Activated effector memory CD4-positive, alpha-beta T cell treated with Interleukin-2 at 50 U/mL for 16 hours (primary cell): ENCODE data around the gene GET4.

Experiments used
- DNase-seq: peaks from one replicate; pipeline ENCODE4 v3.0.0-alpha.2; 2020

Gene GET4

GRCh38 chr7:888081-889024 is 12.0 kb downstream of the GET4 start:
- no peak for DNase-seq

GRCh38 chr7:889025-889390 is 12.7 kb downstream of the GET4 start:
- no peak for DNase-seq

- DNase-seq = no peak
These were observed 13.0 kb downstream of the GET4 start for GRCh38 chr7:889391-889790.

DNA sequence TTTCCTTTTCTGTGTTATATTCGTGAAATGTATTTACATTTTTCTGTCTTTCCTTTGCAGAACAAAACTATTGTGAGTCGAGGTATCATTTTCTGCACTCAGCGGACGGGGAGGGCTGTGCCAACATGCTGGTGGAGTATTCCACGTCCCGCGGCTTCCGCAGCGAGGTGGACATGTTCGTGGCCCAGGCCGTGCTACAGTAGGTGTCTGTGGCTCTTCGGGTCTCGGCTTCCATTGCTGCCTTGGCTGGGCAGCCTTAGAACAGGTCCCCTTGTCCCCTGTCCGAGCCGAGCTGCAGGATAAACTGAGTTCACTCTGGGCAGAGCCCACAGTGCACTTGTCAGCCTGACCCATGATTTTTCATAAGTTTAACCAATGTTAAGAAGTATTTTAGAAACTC is 14.5 kb downstream of the GET4 start:
- DNase-seq = no peak

DNA sequence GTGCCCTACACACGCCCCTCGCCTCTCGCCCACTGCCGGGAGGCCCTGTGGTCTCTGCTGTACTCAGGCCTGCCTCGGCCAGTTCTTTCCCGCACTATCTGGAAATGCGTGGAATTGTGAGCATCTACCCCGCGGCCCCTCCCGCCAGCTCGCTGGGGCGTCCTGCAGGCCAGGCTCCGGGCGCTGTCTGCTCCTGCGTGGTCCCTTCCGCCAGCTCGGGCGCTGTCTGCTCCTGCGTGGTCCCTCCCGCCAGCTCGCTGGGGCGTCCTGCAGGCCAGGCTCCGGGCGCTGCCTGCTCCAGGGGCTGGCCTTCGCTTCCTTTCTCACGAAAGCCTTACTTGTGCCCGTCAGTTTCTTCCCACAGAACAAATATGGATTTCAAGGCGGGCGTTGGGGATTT is 14.9 kb downstream of the GET4 start:
- no peak for DNase-seq

DNA sequence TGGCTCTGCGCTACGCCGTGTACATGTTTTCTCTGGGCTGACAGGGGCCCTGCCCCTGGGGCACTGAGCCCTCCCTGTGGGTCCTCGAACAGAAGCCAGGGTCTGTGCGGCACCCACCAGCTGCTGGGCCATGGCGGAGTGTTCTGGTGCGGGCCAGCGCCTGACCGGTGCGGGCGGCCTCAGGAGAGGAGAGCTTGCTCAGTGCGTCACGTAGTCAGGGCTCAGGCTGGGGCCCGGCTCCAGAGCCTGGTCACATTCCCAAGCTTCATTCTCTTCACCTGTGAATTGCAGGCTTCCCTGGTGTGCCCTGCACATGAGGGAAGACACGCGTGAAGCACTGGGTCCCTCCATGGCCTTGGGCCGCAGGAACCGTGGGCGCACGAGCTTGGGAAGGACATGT is 15.5 kb downstream of the GET4 start:
- no peak for DNase-seq

DNA sequence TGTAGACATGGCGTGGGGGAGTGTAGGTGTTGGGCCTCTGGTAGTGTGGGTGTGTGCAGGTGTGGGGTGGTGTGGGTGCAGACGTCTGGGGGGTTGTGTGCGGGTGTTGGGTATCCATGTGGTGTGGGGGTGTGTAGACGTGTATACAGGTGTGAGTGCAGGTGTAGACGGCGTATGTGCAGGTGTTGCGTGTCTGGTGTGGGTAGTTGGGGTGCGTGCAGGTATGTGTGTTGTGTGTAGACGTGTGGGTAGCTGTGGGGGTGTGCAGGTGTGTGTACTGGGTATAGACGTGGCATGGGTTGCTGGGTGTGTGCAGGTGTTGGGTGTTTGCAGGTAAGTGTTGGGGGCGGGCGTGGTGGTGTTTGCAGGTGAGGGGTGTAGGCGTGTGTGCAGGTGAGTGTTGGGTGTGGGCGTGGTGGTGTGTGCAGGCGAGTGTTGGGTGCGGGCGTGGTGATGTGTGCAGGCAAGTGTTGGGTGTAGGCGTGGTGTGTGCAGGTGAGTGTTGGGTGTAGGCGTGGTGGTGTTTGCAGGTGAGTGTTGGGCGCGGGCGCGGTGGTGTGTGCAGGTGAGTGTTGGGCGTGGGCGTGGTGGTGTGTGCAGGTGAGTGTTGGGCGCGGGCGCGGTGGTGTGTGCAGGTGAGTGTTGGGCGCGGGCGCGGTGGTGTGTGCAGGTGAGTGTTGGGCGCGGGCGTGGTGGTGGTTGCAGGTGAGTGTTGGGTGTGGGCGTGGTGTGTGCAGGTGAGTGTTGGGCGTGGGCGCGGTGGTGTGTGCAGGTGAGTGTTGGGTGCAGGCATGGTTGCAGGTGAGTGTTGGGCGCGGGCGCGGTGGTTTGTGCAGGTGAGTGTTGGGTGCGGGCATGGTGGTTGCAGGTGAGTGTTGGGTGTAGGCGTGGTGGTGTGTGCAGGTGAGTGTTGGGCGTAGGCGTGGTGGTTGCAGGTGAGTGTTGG is 16.6 kb downstream of the GET4 start:
- no peak for DNase-seq

- no peak for DNase-seq
These were observed 17.3 kb downstream of the GET4 start for GRCh38 chr7:893686-894085.

- DNase-seq = no peak
These were observed 18.0 kb downstream of the GET4 start for GRCh38 chr7:894164-894867.

DNA sequence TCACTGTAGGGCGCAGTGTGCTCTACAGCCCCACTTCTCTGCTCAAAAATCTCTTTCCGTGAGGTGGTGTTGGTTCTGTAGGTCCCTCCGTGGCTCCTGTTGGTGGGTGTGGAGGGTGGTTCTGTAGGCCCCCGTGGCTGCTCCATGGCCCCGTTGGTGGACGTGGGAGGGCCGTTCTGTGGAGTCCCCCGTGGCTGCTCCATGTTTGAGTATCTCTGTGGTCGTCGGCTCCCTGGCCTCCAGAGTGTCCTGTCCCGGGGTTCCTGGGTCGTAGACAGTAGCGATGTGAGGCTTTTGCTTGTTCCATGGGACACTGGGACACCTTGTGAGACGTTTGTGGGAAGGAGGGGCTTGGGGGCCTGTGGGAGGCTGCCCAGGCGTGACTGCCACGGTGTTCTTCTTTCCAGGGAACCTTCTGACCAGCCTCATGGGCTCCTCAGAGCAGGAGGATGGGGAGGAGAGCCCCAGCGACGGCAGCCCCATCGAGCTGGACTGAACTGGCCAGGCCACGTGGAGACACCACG is 18.6 kb downstream of the GET4 start:
- DNase-seq = no peak

- no peak for DNase-seq
These were observed 19.2 kb downstream of the GET4 start for GRCh38 chr7:895451-896052.

GRCh38 chr7:896346-897075 is 20.2 kb downstream of the GET4 start:
- DNase-seq = no peak

DNA sequence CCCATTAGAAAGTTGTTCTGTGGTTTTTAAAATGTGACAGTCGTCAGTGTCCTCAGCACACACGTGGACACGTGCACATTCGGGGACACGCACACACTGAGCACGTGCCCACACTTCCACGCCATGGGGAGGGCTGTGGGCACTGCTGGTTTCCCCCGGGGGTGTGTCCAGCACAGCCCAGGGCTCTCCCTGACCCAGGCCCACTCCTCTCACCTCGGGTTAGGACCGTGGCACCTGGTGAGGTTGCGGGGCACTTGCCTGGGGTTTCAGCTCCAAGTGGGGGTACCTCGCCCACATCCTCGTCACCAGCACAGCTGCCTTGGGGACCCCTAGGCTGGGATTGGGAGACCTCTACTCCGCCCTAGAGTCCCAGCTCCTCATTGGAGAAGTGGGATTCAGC is 20.7 kb downstream of the GET4 start:
- DNase-seq = no peak

DNA sequence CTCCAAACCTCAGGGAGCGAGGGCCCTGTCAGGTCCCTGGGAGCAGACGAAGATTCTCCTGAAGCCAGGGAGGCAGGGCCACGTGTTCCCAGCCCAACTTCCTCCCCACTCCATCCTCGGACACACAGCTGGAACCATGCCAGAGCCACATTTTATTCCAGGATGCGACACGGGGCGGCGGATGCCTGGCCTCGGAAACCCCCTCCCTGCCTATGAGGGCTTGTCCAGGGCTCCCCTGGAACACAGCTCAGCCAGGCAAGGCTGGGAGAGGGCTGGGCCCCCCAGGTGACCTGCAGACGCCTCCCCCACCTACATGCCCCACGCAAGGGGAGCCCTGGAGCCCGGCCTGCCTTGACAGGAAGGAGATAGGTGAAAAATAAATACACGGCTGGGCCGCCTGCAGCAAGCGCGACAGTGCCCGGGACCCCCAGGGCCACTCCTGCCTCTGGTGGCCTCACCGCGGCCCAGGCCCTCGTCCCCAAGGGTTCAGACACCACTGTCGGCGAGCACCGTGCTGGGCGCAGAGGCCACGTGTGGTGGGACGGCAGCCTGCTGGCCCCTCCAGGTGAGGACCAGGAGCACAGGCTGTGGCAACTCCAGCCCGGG is 21.5 kb downstream of the GET4 start:
- no peak for DNase-seq

DNA sequence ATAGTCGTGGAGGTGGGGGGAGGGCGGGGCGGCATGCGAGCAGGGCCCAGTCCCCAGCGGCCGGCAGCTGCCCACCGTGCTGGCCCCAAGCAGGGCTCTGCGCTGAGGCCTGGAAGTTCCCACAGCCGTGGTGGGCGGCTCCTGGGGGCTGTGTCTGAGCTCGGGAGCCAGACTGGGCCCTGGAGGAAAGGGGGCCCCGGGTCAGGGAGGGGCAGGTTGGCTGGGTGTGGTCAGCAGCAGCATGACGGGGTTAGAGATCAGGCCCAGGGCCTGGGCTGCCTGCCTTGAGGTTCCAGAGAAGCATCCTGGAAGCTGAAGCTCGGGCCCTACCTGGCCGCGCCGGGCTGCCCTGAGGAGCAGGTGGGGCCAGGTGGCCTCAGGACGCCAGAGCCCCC is 22.1 kb downstream of the GET4 start:
- DNase-seq = no peak

GRCh38 chr7:898855-899681 is 22.7 kb downstream of the GET4 start:
- no peak for DNase-seq

DNA sequence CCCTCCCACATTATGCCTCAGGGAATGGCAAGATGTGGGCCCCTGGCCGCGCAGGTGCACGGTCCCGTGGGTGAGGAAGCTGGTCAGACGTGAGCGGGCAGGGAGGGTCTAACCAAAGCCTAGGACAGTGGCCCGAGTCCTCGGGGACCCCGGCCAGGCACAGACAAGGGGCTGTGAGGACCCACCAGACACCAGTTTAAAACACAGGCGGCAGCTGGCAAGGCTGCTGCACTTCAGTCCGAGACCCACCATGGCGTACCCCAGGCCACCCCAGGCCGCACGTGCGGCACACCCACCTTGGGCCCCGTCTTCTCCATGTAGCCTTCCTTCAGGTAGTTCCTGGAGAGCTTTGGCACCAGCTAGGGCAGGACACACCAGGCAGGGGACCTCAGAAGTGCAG is 23.5 kb downstream of the GET4 start:
- no peak for DNase-seq

DNA sequence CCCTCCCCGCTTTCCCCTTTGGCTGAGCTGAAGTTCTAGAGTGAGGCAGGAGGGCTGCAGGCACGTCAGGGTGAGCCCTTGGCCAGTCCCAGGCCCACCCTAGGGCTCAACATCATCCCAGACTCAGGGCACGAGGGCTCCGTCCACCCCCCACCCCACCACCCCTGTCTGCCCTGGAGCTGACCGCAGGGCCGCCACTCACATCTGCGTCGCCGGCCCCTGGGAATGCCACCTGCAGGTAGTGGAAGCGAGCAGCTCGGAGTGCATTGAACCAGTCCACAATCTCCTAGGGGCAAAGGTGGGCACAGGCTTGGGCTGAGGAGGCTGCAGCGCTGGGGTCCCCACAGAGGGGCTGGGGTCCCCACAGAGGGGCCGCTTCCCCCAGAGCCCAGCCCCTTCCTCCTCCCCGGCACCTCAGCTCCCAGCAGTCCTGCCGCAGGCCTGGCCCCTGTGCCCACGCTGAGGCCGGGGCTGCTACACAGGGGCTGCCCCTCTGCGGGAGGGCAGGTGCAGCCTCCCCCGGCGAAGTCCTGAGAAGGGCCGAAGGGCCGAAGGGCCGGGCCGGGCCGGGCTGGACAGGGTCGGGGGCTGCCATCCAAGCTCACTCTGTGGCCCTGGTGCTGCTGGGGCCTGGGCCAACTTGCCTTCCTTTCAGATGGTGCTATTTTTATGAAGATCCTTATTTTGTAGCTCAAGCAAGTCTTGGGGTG is 24.1 kb downstream of the GET4 start:
- no peak for DNase-seq

DNA sequence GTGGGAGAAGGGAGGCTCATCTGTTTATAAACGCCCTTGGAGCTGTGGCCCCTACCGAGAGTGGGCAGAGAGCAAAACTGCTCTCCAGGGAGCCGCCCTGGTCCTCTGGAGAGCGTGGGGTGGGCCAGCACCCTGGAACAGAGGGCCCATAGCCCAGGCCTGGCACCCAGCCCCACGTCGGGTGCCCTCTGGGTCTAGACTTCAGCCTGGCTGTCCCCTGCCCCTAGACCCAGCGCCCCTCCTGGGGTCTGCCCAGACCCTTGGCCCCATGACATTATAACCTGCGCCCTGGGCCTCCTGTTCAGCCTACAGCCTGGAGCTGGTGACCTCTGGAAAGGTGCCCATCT is 24.7 kb downstream of the GET4 start:
- DNase-seq = no peak
